Fibroblast of skin of scalp (primary cell): Measurements from ENCODE around the gene PAK5.

Experiments used
- DNase-seq: peaks from one replicate; pipeline ENCODE4 v3.0.0-alpha.2; 2013

The PAK5 gene

GRCh38 chr20:9615766-9616454 lies 223.0 kb downstream of the PAK5 start:
- no peak for DNase-seq

GRCh38 chr20:9615118-9615517 lies 223.8 kb downstream of the PAK5 start:
- no peak for DNase-seq

GRCh38 chr20:9613871-9614270 lies 225.0 kb downstream of the PAK5 start:
- peak; percentile 7 for DNase-seq

- no peak for DNase-seq
Observed at GRCh38 chr20:9611921-9612320, 227.0 kb downstream of the PAK5 start.

- no peak for DNase-seq
Observed at GRCh38 chr20:9610665-9611064, 228.2 kb downstream of the PAK5 start.

GRCh38 chr20:9609887-9610502 lies 228.9 kb downstream of the PAK5 start:
- peak; percentile 72 for DNase-seq

GRCh38 chr20:9608639-9609340 lies 230.1 kb downstream of the PAK5 start:
- no peak for DNase-seq

- no peak for DNase-seq
Observed at GRCh38 chr20:9602847-9603183, 236.1 kb downstream of the PAK5 start.

GRCh38 chr20:9600562-9600961 lies 238.3 kb downstream of the PAK5 start:
- DNase-seq: no peak

- DNase-seq: no peak
Observed at GRCh38 chr20:9597547-9597946, 241.3 kb downstream of the PAK5 start.

- no peak for DNase-seq
Observed at GRCh38 chr20:9595763-9596162, 243.1 kb downstream of the PAK5 start.

GRCh38 chr20:9594284-9594875 lies 244.5 kb downstream of the PAK5 start:
- DNase-seq: no peak

GRCh38 chr20:9592419-9592818 lies 246.5 kb downstream of the PAK5 start:
- no peak for DNase-seq

- no peak for DNase-seq
Observed at GRCh38 chr20:9591080-9591479, 247.8 kb downstream of the PAK5 start.

GRCh38 chr20:9590189-9590588 lies 248.7 kb downstream of the PAK5 start:
- DNase-seq: peak; percentile 51

- DNase-seq: no peak
Observed at GRCh38 chr20:9588706-9589105, 250.2 kb downstream of the PAK5 start.

GRCh38 chr20:9583151-9583550 lies 255.7 kb downstream of the PAK5 start:
- no peak for DNase-seq

GRCh38 chr20:9582137-9582536 lies 256.7 kb downstream of the PAK5 start:
- DNase-seq: no peak

- DNase-seq: no peak
Observed at GRCh38 chr20:9581509-9581908, 257.4 kb downstream of the PAK5 start.

- DNase-seq: no peak
Observed at GRCh38 chr20:9578594-9578993, 260.3 kb downstream of the PAK5 start.

GRCh38 chr20:9577397-9577796 lies 261.5 kb downstream of the PAK5 start:
- no peak for DNase-seq

GRCh38 chr20:9576695-9577094 lies 262.2 kb downstream of the PAK5 start:
- no peak for DNase-seq

- no peak for DNase-seq
Observed at GRCh38 chr20:9575836-9576235, 263.0 kb downstream of the PAK5 start.

- no peak for DNase-seq
Observed at GRCh38 chr20:9574776-9575175, 264.1 kb downstream of the PAK5 start.
